GM12878 (cell line): Measurements from ENCODE around the gene UROC1. TPM values are rescaled to one million over a fixed set of nuclear protein-coding genes. Genes with fewer than 3 reads are reported as not detected.

Experiments used
- ASH2L ChIP-seq: fragments of 300-600, 200-600 bp; sonication (generic); IDR thresholded peaks from 2 replicates; pipeline ENCODE4 v1.6.1; 2017; ENCODE audit warnings: low read depth, mild to moderate bottlenecking, borderline replicate concordance
- BCLAF1 ChIP-seq: fragments of 450-650 bp; IDR thresholded peaks from 2 replicates; pipeline ENCODE4 v1.6.1; 2017; ENCODE audit warnings: antibody characterized with exemption, mild to moderate bottlenecking, moderate library complexity
- CTCF ChIP-seq, 3 experiments: IDR thresholded peaks in 2 of 3; conservative IDR thresholded peaks in 1 of 3; 2 replicates each; pipeline ENCODE4 v1.5.1; 2011; ENCODE audit warnings: low read depth in 3 of 3, low read length in 3 of 3, mild to moderate bottlenecking in 3 of 3, control low read depth in 2 of 3, moderate library complexity in 2 of 3, inconsistent platforms in 1 of 3, mixed read lengths in 1 of 3; ENCODE audit not compliant: control insufficient read depth in 2 of 3, insufficient read depth in 1 of 3; ENCODE audit errors: extremely low read depth in 1 of 3
- HDAC2 ChIP-seq: fragments of 200-600 bp; sonication (generic); IDR thresholded peaks from 2 replicates; pipeline ENCODE4 v1.6.1; 2017
- MTA3 ChIP-seq: IDR thresholded peaks from 2 replicates; pipeline ENCODE4 v1.6.1; 2012; ENCODE audit warnings: low read length, inconsistent platforms, borderline replicate concordance
- NFIC ChIP-seq: IDR thresholded peaks from 2 replicates; pipeline ENCODE4 v1.6.1; 2012; ENCODE audit warnings: low read depth, mild to moderate bottlenecking, inconsistent platforms, low read length, moderate library complexity
- NRF1 ChIP-seq: conservative IDR thresholded peaks from 2 replicates; pipeline ENCODE4 v1.6.1; 2011; ENCODE audit warnings: mild to moderate bottlenecking, low read depth, low read length, improper control_type of control experiment
- PKNOX1 ChIP-seq: fragments of 450-650 bp; IDR thresholded peaks from 2 replicates; pipeline ENCODE4 v1.6.1; 2016; ENCODE audit warnings: mild to moderate bottlenecking
- SKIL ChIP-seq: fragments of 450-650 bp; IDR thresholded peaks from 2 replicates; pipeline ENCODE4 v1.6.1; 2017; ENCODE audit warnings: mild to moderate bottlenecking, low read depth, inconsistent platforms; ENCODE audit not compliant: poor library complexity, severe bottlenecking
- ZNF622 ChIP-seq: fragments of 450-650 bp; IDR thresholded peaks from 2 replicates; pipeline ENCODE4 v1.6.1; 2017; ENCODE audit warnings: mild to moderate bottlenecking, inconsistent platforms
- polyA plus RNA-seq, 11 experiments: library from polyadenylated mRNA; depleted of rRNA in 4 of 11; unstranded in 6 of 11; stranded (reverse) in 5 of 11; fragments of >200 nt; fragmentation: Nextera tagmentation in 4 of 11; fragmentation: Illumina TruSeq in 1 of 11; extraction: Ambion mirVana in 4 of 11; extraction: Trizol in 1 of 11; gene quantifications; 1 replicate in 1 of 11; 2 replicates in 10 of 11; pipeline versions ENCODE4 v1.2.1 to v1.2.3, GENCODE V29; 2011 to 2016; ENCODE audit warnings: inconsistent platforms in 2 of 11, missing spikeins in 2 of 11, low read depth in 1 of 11
- total RNA-seq, 4 experiments: library from RNA; depleted of rRNA in 3 of 4; stranded (reverse); fragments of >200 nt in 3 of 4; fragmentation: Illumina TruSeq in 1 of 4; extraction: Trizol in 1 of 4; gene quantifications; 2 replicates each; pipeline versions ENCODE4 v1.2.1 to v1.2.3, GENCODE V29; 2013 to 2021

Gene UROC1
- total and polyA plus RNA-seq, 10 of the 15 experiments (the other 5 are each of a cell fraction or from before 2014, with no cell fraction given), result 0.04 TPM; not detected in 9

GRCh38 chr3:126485176-126485897, 32.2 kb downstream of the UROC1 start (continued):
- no peak for TF ChIP-seq BCLAF1
- TF ChIP-seq HDAC2, result no peak
- TF ChIP-seq NFIC, result no peak
- no peak for TF ChIP-seq NRF1
- TF ChIP-seq MTA3, result no peak
- TF ChIP-seq CTCF (IDR thresholded peaks at IDR 0.05 in 2 of 3, conservative IDR thresholded peaks at IDR 0.05 in 1 of 3; ENCODE audit: control insufficient read depth in 2 of 3, extremely low read depth in 1 of 3, insufficient read depth in 1 of 3, low read depth in 3 of 3, low read length in 3 of 3), result no peak
- TF ChIP-seq ZNF622, result no peak
- no peak for TF ChIP-seq ASH2L
- no peak for TF ChIP-seq PKNOX1
- no peak for TF ChIP-seq SKIL
